ENCODE results near the gene CAMK1G. TPM values are rescaled to one million over a fixed set of nuclear protein-coding genes. Genes with fewer than 3 reads are reported as not detected.
A peak's percentile ranks its signal among the peaks of the same experiment; 100 is the strongest.

CAMK1G gene
- total RNA-seq, 2 experiments from 2014 or later, result not detected

DNA sequence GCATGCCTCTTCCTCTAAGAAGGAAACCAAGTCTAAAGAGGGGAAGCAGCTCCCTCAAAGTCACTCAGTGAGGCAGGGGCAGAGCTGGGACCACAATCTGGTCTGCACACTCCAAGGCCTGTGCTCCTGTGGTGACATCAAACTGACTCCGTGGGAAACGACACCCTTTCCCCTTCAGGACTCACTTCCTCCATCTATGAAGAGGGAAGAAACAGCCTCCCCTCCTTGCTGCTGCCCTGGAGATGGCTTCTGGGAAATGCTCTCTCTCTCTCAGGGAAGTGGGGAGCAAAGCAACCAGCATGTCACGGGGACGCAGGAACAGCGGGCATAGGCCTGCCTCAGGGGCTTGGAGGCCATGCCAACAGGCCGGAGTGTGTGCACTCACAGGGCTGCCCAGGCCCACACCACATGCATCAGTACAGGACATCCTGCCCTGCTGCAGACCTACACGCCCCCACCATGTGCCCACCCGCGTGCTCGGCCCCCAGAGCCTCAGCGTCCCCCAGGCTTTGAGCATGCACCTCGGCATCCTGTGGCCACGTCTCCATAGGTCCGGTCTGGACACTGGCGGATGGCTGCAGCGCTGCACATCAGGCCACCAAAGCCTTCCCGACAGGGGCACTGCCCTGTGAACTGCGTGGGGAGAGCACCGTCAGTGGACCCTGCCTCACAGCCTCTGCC, 43.0 kb downstream of the CAMK1G start:
- intact Hi-C loops (cut with micrococcal nuclease), result loop anchor here (5.0 kb wide), 1 partner anchor 49 kb away; no protein-coding TSS in a partner anchor
- POLR2A ChIA-PET, result no interaction called here
- Mint-ChIP-seq H3K27me3 (peaks cover 2% of the 10 kb centered on the region), H3K36me3 (ENCODE audit: low read depth) (no peaks in the 10 kb centered on the region), H3K4me1 (ENCODE audit: low read depth) (no peaks in the 10 kb centered on the region), H3K4me3 (no peak overlapping the region), H3K27ac (no peak overlapping the region), H3K9me3 (no peaks in the 10 kb centered on the region)
- CTCF ChIA-PET, result interaction anchor here (0.8 to 3.9 kb wide), 18 partner anchors 7 to 122 kb away, joined by 3 to 25 read pairs (median 8); no protein-coding TSS in a partner anchor
- no peak for DNase-seq
- ATAC-seq, result no peak
- TF ChIP-seq, protein P1, sequence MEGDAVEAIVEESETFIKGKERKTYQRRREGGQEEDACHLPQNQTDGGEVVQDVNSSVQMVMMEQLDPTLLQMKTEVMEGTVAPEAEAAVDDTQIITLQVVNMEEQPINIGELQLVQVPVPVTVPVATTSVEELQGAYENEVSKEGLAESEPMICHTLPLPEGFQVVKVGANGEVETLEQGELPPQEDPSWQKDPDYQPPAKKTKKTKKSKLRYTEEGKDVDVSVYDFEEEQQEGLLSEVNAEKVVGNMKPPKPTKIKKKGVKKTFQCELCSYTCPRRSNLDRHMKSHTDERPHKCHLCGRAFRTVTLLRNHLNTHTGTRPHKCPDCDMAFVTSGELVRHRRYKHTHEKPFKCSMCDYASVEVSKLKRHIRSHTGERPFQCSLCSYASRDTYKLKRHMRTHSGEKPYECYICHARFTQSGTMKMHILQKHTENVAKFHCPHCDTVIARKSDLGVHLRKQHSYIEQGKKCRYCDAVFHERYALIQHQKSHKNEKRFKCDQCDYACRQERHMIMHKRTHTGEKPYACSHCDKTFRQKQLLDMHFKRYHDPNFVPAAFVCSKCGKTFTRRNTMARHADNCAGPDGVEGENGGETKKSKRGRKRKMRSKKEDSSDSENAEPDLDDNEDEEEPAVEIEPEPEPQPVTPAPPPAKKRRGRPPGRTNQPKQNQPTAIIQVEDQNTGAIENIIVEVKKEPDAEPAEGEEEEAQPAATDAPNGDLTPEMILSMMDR (IDR thresholded peaks at IDR 0.05), result no peak

DNA sequence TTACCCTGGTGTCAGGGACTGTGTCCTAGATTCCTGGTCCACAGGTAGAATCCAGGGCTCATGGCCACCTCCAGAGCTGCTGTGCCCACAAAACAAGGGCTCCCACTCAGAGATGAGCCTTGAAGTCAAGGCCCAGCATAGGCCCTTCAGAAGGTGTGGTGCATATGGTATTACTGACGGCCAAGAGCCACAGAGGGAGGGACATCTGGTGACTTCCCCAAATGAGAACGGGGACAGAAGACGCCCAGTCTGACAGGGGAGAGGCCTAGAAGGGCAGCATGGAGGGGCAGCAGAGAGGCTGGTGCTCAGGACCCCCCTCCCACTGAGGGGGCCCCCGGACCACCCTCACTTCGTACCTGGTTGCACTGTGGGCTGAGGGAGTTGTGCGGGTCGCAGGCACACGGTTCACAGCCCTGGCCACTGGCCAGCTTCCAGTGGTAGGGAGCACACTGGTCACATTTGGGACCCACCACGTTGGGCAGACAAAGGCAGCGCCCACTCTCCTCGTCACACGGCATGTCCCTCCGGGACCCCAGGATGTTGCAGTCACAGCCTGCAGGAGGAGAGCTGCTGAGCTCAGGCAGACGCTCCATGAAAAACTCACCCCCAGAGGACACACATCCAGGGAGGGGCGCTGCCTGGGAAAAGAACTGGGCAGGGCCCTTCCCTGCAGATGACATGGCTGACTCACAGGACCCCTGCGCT, 43.7 kb downstream of the CAMK1G start:
- TF ChIP-seq, protein P1 (IDR thresholded peaks at IDR 0.05), result no peak
- ATAC-seq (no peak), DNase-seq (no peak)
- ChIA-PET POLR2A (no interaction called here), CTCF (interaction anchor here (0.6 to 3.9 kb wide), 45 partner anchors 8 to 215 kb away, joined by 3 to 25 read pairs (median 5); partner anchors contain the start of gene CAMK1G)
- intact Hi-C loops (cut with micrococcal nuclease), result loop anchor here (5.0 kb wide), 1 partner anchor 50 kb away; no protein-coding TSS in a partner anchor
- Mint-ChIP-seq H3K27ac (no peak overlapping the region), H3K4me1 (ENCODE audit: low read depth) (no peaks in the 10 kb centered on the region), H3K9me3 (no peaks in the 10 kb centered on the region), H3K27me3 (peaks cover 2% of the 10 kb centered on the region), H3K4me3 (no peak overlapping the region), H3K36me3 (ENCODE audit: low read depth) (no peaks in the 10 kb centered on the region)

DNA sequence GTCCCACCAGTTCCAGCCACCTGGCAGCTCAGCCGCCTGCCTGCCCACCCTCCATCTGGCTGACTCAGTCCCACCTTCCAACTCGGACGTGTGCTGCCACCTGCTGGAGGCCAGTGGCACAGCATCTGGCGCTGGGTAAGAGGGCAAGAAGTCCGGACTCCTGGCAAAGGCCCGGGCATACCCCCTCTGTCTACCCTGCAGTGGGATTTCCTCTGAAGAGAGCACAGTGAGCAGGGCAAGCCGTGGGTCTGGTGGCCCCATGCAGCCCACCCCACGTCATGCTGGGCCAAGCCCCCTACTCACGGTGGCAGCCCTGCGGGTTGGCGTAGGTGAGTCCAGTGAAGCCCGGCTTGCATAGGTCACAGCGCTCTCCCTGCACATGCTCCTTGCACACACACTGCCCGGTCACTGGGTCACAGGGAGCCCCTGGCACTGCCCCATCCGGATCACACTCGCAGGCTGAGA, 44.2 kb downstream of the CAMK1G start:
- Mint-ChIP-seq H3K4me3 (no peak overlapping the region), H3K27me3 (peaks cover 2% of the 10 kb centered on the region), H3K9me3 (no peaks in the 10 kb centered on the region), H3K36me3 (ENCODE audit: low read depth) (no peaks in the 10 kb centered on the region), H3K4me1 (ENCODE audit: low read depth) (no peaks in the 10 kb centered on the region), H3K27ac (no peak overlapping the region)
- ATAC-seq, result peak; percentile 98
- intact Hi-C loops (cut with micrococcal nuclease), result loop anchor here (5.0 kb wide), 1 partner anchor 50 kb away; no protein-coding TSS in a partner anchor
- peak; percentile 88 for DNase-seq
- POLR2A ChIA-PET, result no interaction called here
- CTCF ChIA-PET, result interaction anchor here (0.6 to 3.9 kb wide), 46 partner anchors 8 to 216 kb away, joined by 3 to 25 read pairs (median 5); partner anchors contain the start of gene CAMK1G
- TF ChIP-seq, protein P1 (IDR thresholded peaks at IDR 0.05), result peak; percentile 96

DNA sequence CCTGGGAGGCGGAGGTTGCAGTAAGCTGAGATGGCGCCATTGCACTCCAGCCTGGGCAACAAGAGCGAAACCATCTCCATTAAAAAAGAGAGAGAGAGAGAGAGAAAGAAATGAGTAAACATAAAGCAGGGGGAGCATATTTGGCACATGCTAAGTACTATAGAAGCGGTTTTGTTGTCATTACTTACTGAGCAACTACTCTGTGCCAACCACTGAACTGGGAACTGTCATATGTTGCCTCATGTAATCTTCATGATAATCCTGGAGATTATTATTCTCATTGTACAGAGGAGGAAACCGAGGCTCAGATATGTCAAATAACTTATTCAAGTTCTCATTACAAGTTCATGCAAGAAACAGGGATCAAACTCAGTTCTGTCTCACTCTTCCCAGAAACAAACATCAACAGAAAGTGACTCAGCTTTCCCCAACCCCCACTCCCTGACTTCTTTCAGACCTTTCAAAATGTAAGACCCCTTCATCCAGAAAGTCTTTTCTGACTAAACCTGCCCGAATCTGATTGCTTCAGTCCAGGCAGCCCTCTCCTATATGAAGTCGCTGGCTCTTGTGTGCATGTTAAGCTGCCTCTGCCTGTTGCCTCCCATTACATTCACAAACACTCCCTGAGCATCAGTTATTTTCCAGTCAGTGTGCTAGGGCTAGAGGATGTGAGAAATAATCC, 45.2 kb downstream of the CAMK1G start:
- DNase-seq (no peak), ATAC-seq (no peak)
- H3K36me3 Mint-ChIP-seq (ENCODE audit: low read depth), result no peaks in the 10 kb centered on the region
- H3K27me3 Mint-ChIP-seq, result peaks cover 2% of the 10 kb centered on the region
- no peak overlapping the region for H3K27ac Mint-ChIP-seq
- ChIA-PET CTCF (interaction anchor here (1.2 to 3.9 kb wide), 8 partner anchors 9 to 65 kb away, joined by 3 to 25 read pairs (median 6); no protein-coding TSS in a partner anchor), POLR2A (no interaction called here)
- TF ChIP-seq, protein P1 (IDR thresholded peaks at IDR 0.05), result no peak
- intact Hi-C loops (cut with micrococcal nuclease), result loop anchor here (5.0 kb wide), 1 partner anchor 51 kb away; no protein-coding TSS in a partner anchor
- no peak overlapping the region for H3K4me3 Mint-ChIP-seq
- no peaks in the 10 kb centered on the region for H3K4me1 Mint-ChIP-seq (ENCODE audit: low read depth)
- no peaks in the 10 kb centered on the region for H3K9me3 Mint-ChIP-seq

Measured in activated CD8-positive, alpha-beta T cell treated with anti-CD3 and anti-CD28 coated beads for 36 hours (primary cell).